Measurements from ENCODE around the gene GATA5.

- no peak for TF ChIP-seq POLR2AphosphoS5 (IDR thresholded peaks at IDR 0.05; ENCODE audit: borderline replicate concordance, low read depth, low read length)
- no peak for TF ChIP-seq EZH2 (IDR thresholded peaks at IDR 0.05)
These were observed 27.0 kb downstream of the GATA5 start for GRCh38 chr20:62448788-62449187.
